ENCODE data around the gene PRPF38A.

The PRPF38A gene

DNA sequence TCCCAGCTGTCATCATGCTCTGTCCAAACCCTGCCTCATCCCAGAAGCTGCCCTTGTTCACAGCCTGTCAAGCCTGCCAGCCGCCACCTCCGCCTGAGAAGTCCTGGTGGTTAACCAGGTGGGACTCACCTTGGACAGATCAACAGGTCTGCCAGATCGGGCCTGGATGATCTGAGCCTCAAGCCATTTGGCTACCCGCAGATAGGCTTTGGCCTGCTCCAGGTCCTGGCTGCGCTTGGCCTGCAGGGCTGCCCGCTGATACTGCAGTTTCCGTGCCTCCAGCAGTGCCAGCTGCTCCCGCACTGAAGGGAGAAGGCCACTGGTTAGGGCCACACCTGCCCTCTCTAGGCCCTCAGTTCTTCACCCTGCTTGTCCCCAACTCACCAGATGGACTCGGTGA, 47.0 kb upstream of the PRPF38A start:
- Histone ChIP-seq H3K27me3 (ENCODE audit: control insufficient read depth, insufficient read depth, low read length) (no peaks in the 10 kb centered on the region), H3K4me2 (ENCODE audit: low read length) (no peak overlapping the region), H3K4me3 (ENCODE audit: low read depth, low read length) (no peak overlapping the region), H3K9me3 (ENCODE audit: control insufficient read depth, low read length) (no peaks in the 10 kb centered on the region), H2AFZ (no peak overlapping the region), H3K36me3 (ENCODE audit: control insufficient read depth, insufficient read depth, low read length) (no peaks in the 10 kb centered on the region), H3K4me1 (no peaks in the 10 kb centered on the region), H3K79me2 (no peaks in the 10 kb centered on the region), H3K27ac (no peak overlapping the region), H3K9ac (no peak overlapping the region)
- TF ChIP-seq, protein P1, sequence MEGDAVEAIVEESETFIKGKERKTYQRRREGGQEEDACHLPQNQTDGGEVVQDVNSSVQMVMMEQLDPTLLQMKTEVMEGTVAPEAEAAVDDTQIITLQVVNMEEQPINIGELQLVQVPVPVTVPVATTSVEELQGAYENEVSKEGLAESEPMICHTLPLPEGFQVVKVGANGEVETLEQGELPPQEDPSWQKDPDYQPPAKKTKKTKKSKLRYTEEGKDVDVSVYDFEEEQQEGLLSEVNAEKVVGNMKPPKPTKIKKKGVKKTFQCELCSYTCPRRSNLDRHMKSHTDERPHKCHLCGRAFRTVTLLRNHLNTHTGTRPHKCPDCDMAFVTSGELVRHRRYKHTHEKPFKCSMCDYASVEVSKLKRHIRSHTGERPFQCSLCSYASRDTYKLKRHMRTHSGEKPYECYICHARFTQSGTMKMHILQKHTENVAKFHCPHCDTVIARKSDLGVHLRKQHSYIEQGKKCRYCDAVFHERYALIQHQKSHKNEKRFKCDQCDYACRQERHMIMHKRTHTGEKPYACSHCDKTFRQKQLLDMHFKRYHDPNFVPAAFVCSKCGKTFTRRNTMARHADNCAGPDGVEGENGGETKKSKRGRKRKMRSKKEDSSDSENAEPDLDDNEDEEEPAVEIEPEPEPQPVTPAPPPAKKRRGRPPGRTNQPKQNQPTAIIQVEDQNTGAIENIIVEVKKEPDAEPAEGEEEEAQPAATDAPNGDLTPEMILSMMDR (IDR thresholded peaks at IDR 0.05), result no peak

DNA sequence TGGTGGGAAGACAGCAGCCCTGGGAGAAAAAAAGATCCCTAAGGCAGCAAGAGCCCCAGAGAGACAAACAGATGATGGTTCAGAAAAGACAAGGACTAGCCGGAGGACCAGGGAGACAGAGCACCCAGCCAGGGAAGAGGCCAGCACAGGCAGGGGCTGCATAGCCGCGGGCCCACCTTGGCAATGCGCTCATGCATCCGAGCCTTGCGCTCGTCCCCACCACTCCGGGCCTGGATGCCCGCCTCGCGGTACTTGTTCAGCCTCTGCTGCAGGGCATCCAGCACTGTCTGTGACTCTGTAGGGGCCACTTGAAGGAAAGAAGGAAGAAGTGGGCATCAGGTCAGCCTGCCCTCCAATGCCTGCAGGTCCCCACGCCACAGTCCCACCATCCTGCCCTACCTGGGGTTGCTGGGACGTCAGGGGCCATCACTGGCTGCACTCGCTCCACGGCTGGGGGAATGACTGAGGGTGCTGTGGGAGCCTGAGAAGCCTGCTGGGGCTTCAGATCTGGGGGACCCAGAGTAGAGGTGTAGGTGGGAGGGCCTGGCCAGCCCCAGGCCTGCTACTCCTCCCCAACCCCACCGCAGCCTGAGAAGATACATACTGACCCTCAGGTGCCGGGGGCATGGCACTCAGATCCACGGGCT, 45.4 kb upstream of the PRPF38A start:
- no peaks in the 10 kb centered on the region for H3K9me3 ChIP-seq (ENCODE audit: control insufficient read depth, low read length)
- TF ChIP-seq, protein P1 (IDR thresholded peaks at IDR 0.05), result no peak
- no peak overlapping the region for H3K4me2 ChIP-seq (ENCODE audit: low read length)
- H3K4me3 ChIP-seq (ENCODE audit: low read depth, low read length), result no peak overlapping the region
- no peaks in the 10 kb centered on the region for H3K79me2 ChIP-seq
- no peak overlapping the region for H3K27ac ChIP-seq
- no peak overlapping the region for H2AFZ ChIP-seq
- H3K36me3 ChIP-seq (ENCODE audit: control insufficient read depth, insufficient read depth, low read length), result no peaks in the 10 kb centered on the region
- H3K27me3 ChIP-seq (ENCODE audit: control insufficient read depth, insufficient read depth, low read length), result no peaks in the 10 kb centered on the region
- no peaks in the 10 kb centered on the region for H3K4me1 ChIP-seq
- no peak overlapping the region for H3K9ac ChIP-seq

DNA sequence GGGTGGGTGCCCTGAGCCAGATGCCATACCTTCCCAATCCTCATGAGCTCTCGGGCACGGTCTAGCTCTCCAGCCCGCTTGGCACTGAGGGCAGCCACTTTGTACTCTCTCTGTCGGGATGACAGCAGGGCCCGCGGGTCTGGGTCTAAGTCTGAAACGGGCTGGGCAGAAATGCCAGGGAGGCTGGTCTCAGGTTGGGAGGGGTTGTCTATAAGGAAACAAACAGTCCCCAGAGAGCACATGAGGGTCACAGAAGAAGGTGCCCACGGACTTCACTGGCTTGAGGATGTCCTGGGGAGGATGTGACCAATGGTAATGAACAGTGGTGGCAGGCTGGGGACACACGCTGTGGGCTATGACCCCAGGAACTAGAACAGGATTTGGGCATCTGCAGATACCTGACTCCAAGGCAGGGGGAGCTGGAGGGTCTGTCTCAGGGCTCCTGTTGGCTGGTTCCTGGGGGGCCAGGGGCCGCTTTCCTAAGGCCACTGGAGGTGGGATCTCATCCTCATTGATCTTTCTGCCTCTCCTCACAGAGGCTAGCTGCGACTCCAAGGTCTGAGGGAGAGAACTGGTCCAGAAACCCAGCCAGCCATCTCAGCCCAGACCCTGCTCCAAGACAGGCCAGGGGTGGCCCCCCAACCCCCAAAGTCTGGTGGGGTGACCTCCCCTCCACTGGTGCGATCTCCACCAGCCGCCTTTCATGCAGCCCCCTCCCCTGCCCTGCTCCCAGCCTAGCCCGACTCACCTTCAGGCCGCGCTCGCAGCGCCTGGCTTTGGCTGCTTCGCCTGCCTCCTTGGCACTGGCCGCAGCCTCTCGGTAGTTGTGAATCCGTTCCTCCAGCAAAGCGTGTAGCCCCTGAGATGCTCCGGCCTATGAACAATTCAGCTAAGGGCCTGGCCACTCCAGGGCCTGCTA, 44.5 kb upstream of the PRPF38A start:
- Histone ChIP-seq H3K9me3 (ENCODE audit: control insufficient read depth, low read length) (no peaks in the 10 kb centered on the region), H3K27ac (no peak overlapping the region), H3K79me2 (peaks cover 3% of the 10 kb centered on the region)

DNA sequence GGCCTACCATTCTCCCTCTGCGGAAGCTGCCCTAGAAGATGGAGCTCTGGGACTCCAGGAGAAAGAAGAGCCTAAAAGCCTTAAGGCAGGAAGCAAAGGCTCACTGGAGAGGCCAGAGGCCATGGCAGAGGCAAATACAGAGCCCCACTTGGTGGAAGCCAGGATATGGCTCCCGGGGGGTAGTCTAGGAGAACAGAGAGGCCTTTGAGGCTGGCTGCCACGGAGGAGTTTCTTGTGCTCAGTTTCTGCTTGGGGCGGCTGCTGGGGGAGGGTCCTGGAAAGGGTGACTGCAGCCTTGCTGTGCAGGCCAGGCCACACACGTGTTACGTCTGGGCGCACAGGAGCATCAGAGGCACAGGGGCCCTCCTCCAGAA, 43.8 kb upstream of the PRPF38A start:
- no peaks in the 10 kb centered on the region for H3K36me3 ChIP-seq (ENCODE audit: control insufficient read depth, insufficient read depth, low read length)

More for the DNA sequence above, 44.5 kb upstream of the PRPF38A start:
- no peaks in the 10 kb centered on the region for H3K4me1 ChIP-seq
- no peak overlapping the region for H3K4me2 ChIP-seq (ENCODE audit: low read length)
- no peak overlapping the region for H2AFZ ChIP-seq
- H3K36me3 ChIP-seq (ENCODE audit: control insufficient read depth, insufficient read depth, low read length), result no peaks in the 10 kb centered on the region
- H3K4me3 ChIP-seq (ENCODE audit: low read depth, low read length), result no peak overlapping the region
- TF ChIP-seq, protein P1 (IDR thresholded peaks at IDR 0.05), result no peak
- H3K9ac ChIP-seq, result no peak overlapping the region
- H3K27me3 ChIP-seq (ENCODE audit: control insufficient read depth, insufficient read depth, low read length), result no peaks in the 10 kb centered on the region

More for the DNA sequence above, 43.8 kb upstream of the PRPF38A start:
- H3K4me3 ChIP-seq (ENCODE audit: low read depth, low read length), result no peak overlapping the region
- no peak overlapping the region for H3K4me2 ChIP-seq (ENCODE audit: low read length)
- H3K4me1 ChIP-seq, result no peaks in the 10 kb centered on the region
- H3K9ac ChIP-seq, result no peak overlapping the region
- H3K27ac ChIP-seq, result no peak overlapping the region
- no peak overlapping the region for H2AFZ ChIP-seq
- TF ChIP-seq, protein P1 (IDR thresholded peaks at IDR 0.05), result no peak
- H3K79me2 ChIP-seq, result peaks cover 3% of the 10 kb centered on the region
- H3K9me3 ChIP-seq (ENCODE audit: control insufficient read depth, low read length), result no peaks in the 10 kb centered on the region
- no peaks in the 10 kb centered on the region for H3K27me3 ChIP-seq (ENCODE audit: control insufficient read depth, insufficient read depth, low read length)
